SH-SY5Y (cell line): ENCODE measurements around the gene DTWD1.

Experiments used
- GATA2 ChIP-seq: IDR thresholded peaks from 2 replicates; pipeline ENCODE4 v1.6.1; 2011; ENCODE audit warnings: mild to moderate bottlenecking, low read depth, low read length
- GATA3 ChIP-seq: IDR thresholded peaks from 2 replicates; pipeline ENCODE4 v1.6.1; 2011; ENCODE audit warnings: low read depth, mild to moderate bottlenecking, low read length, moderate library complexity

DNA sequence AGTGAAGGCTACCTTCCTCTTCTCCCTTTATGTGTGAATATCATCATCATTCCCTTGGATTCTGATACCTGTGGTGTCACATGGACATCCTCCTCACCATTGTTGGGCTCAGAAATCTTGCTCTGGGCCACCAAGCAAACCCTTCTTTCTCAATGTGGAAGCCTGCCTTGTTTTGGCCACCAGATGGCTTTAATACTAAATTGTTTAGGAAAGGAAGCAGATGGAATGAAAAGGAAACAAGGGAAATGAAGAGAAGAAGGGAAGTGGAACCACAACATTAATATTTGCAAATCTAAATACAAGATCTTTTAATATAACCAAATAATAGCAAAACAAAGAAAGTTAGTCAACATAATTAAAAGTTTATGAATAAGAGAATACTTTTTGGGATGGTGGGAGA lies 14.3 kb upstream of the DTWD1 start:
- TF ChIP-seq GATA3 (no peak), GATA2 (no peak)
